PC-9 (cell line): ENCODE results near the gene SNRNP27. TPM values are rescaled to one million over a fixed set of nuclear protein-coding genes. Genes with fewer than 3 reads are reported as not detected.

ENCODE experiments used
- BruUV-seq: library from RNA; stranded (reverse); fragments of 400-500 nt; replicated peaks from 2 replicates; lab custom pipeline; 2021; lab: Mats Ljungman, UMichigan
- CTCF ChIA-PET: fragments of 300-600 bp; sonication (Branson Sonifier 250); formaldehyde crosslinking; loops from one replicate; lab custom pipeline; 2022; ENCODE audit warnings: antibody characterized with exemption; lab: Charles Lee
- POLR2A ChIA-PET: fragments of 300-600 bp; sonication (Branson Sonifier 250); formaldehyde crosslinking; loops from one replicate; lab custom pipeline; 2022; ENCODE audit warnings: antibody characterized with exemption; ENCODE audit not compliant: unreplicated experiment; lab: Charles Lee
- DNase-seq, 2 experiments: peaks; one replicate each; pipeline versions ENCODE4 v3.0.0 to v3.0.0-alpha.2; 2015 to 2022; ENCODE audit warnings: mixed read lengths in 1 of 2
- H2AFZ ChIP-seq: fragments of 200-600 bp; sonication (generic); 2 replicates; pipeline ENCODE4 v1.8.1; 2017; ENCODE audit warnings: antibody characterized with exemption
- H3F3A ChIP-seq: fragments of 200-600 bp; sonication (generic); 2 replicates; pipeline ENCODE4 v1.8.1; 2017; ENCODE audit warnings: antibody characterized with exemption, mild to moderate bottlenecking, low read depth; ENCODE audit not compliant: insufficient read depth
- H3K27ac ChIP-seq: fragments of 200-600 bp; sonication (generic); 2 replicates; pipeline ENCODE4 v1.6.1; 2016; ENCODE audit warnings: mixed run types
- H3K27me3 ChIP-seq: fragments of 200-600 bp; sonication (generic); 2 replicates; pipeline ENCODE4 v1.6.1; 2016; ENCODE audit warnings: low read depth, mixed run types; ENCODE audit not compliant: insufficient read depth
- H3K36me3 ChIP-seq: fragments of 200-600 bp; sonication (generic); 2 replicates; pipeline ENCODE4 v1.6.1; 2016; ENCODE audit warnings: low read depth, mixed run types
- H3K4me1 ChIP-seq: fragments of 200-600 bp; sonication (generic); replicated peaks from 2 replicates; pipeline ENCODE4 v1.6.1; 2016; ENCODE audit warnings: mixed run types; ENCODE audit not compliant: insufficient read depth
- H3K4me2 ChIP-seq: fragments of 200-600 bp; sonication (generic); 2 replicates; pipeline ENCODE4 v1.6.1; 2017; ENCODE audit warnings: mixed run types
- H3K4me3 ChIP-seq: fragments of 200-600 bp; sonication (generic); 2 replicates; pipeline ENCODE4 v1.6.1; 2016; ENCODE audit warnings: mixed run types
- H3K79me2 ChIP-seq: fragments of 200-600 bp; sonication (generic); 2 replicates; pipeline ENCODE4 v1.6.1; 2017; ENCODE audit warnings: low read depth, mixed run types
- H3K9me2 ChIP-seq: fragments of 200-600 bp; sonication (generic); 2 replicates; pipeline ENCODE4 v1.8.1; 2017; ENCODE audit warnings: mild to moderate bottlenecking; ENCODE audit not compliant: insufficient read depth
- H3K9me3 ChIP-seq: fragments of 200-600 bp; sonication (generic); 2 replicates; pipeline ENCODE4 v1.8.1; 2016; ENCODE audit warnings: low read depth; ENCODE audit not compliant: insufficient read depth
- H4K20me1 ChIP-seq: fragments of 200-600 bp; sonication (generic); 2 replicates; pipeline ENCODE4 v1.8.1; 2017; ENCODE audit not compliant: insufficient read depth
- CTCF ChIP-seq: fragments of 200-600 bp; sonication (generic); conservative IDR thresholded peaks from 2 replicates; pipeline ENCODE4 v1.6.1; 2017; ENCODE audit warnings: mixed run types, antibody characterized with exemption, mild to moderate bottlenecking, moderate library complexity
- EZH2 ChIP-seq: fragments of 200-600 bp; sonication (generic); IDR thresholded peaks from 2 replicates; pipeline ENCODE4 v1.8.0; 2017; ENCODE audit warnings: antibody characterized with exemption, low read depth
- intact Hi-C: fragments of 100-400 bp; cut with micrococcal nuclease; formaldehyde crosslinking; loops from one replicate; pipeline ENCODE4 v1.10.0; 2022; ENCODE audit not compliant: unreplicated experiment
- total RNA-seq: library from RNA; stranded (reverse); gene quantifications from 2 replicates; pipeline ENCODE4 v1.2.3, GENCODE V29; 2021

Gene SNRNP27
- total RNA-seq, 1 experiment from 2014 or later: 29.9 TPM

- CTCF ChIA-PET: no interaction called here
- Histone ChIP-seq H3K9me2 (no peaks in the 10 kb centered on the region), H3K4me1 (peaks cover 5% of the 10 kb centered on the region), H3F3A (peaks cover 12% of the 10 kb centered on the region), H3K4me3 (no peak overlapping the region), H3K27me3 (no peaks in the 10 kb centered on the region), H4K20me1 (no peaks in the 10 kb centered on the region), H3K36me3 (no peaks in the 10 kb centered on the region), H3K79me2 (no peaks in the 10 kb centered on the region), H2AFZ (no peak overlapping the region), H3K9me3 (no peaks in the 10 kb centered on the region), H3K4me2 (no peak overlapping the region), H3K27ac (no peak overlapping the region)
- POLR2A ChIA-PET: interaction anchor here (0.5 kb wide), 1 partner anchor 49 kb away, joined by 3 read pairs; no protein-coding TSS in a partner anchor
- no TSS peak for BruUV-seq
- TF ChIP-seq EZH2 (no peak), CTCF (no peak)
- DNase-seq: no peak
- intact Hi-C loops: no loop called here
Observed at GRCh38 chr2:69954084-69954483, 60.3 kb downstream of the SNRNP27 start.

Other genes with a start within 250 kb of the SNRNP27 start
- 82.9 and 109 TPM in 2 replicates for gene ANXA4, start 151.8 kb upstream of the SNRNP27 start, total RNA-seq
- 15.1 and 17.4 TPM in 2 replicates for gene GMCL1, start 64.3 kb upstream of the SNRNP27 start, total RNA-seq
- 8.5 and 8.8 TPM in 2 replicates for gene MXD1, start 21.2 kb downstream of the SNRNP27 start, total RNA-seq
- gene ASPRV1, start 67.7 kb downstream of the SNRNP27 start, total RNA-seq: 0.30 and 0.48 TPM in 2 replicates
- gene PCBP1, start 193.5 kb downstream of the SNRNP27 start, total RNA-seq: 148 and 227 TPM in 2 replicates